Naive B cell (primary cell): ENCODE data around the gene VILL. TPM values are rescaled to one million over a fixed set of nuclear protein-coding genes. Genes with fewer than 3 reads are reported as not detected.
"Not testable (repeated sequence)": the region's sequence is repeated elsewhere in the genome, so short reads cannot be mapped to it uniquely, and the experiment has no call there.

Experiments
- ATAC-seq, 2 donors: fragments of 150-1000 bp; cut with Tn5 transposase; 2 replicates each; pipeline ENCODE4 v1.10.0; 2021; ENCODE audit warnings: low read depth in 2 of 2, mild to moderate bottlenecking in 2 of 2, moderate library complexity in 2 of 2
- DNase-seq: peaks from one replicate; pipeline ENCODE4 v3.0.0; 2022
- H3K27ac Mint-ChIP-seq, 6 donors: one replicate each; pipeline ENCODE4 v1.8.0; 2020 to 2022; ENCODE audit warnings: mild to moderate bottlenecking in 6 of 6, mixed read lengths in 6 of 6, moderate library complexity in 5 of 6, inconsistent platforms in 2 of 6
- H3K27me3 Mint-ChIP-seq, 3 donors: one replicate each; pipeline ENCODE4 v1.8.0; 2021 to 2022; ENCODE audit warnings: mixed read lengths in 3 of 3, mild to moderate bottlenecking in 1 of 3
- H3K36me3 Mint-ChIP-seq, 2 donors: one replicate each; pipeline ENCODE4 v1.8.0; 2020 to 2022; ENCODE audit warnings: mixed read lengths in 2 of 2, inconsistent platforms in 1 of 2, mild to moderate bottlenecking in 1 of 2
- H3K4me1 Mint-ChIP-seq, 3 donors: one replicate each; pipeline ENCODE4 v1.8.0; 2020 to 2022; ENCODE audit warnings: mixed read lengths in 3 of 3, inconsistent platforms in 1 of 3, mild to moderate bottlenecking in 1 of 3, moderate library complexity in 1 of 3
- H3K4me3 Mint-ChIP-seq, 8 donors: one replicate each; pipeline ENCODE4 v1.8.0; 2020 to 2022; ENCODE audit warnings: mild to moderate bottlenecking in 8 of 8, mixed read lengths in 8 of 8, moderate library complexity in 8 of 8, inconsistent platforms in 2 of 8
- H3K9me3 Mint-ChIP-seq, 7 donors: one replicate each; pipeline ENCODE4 v1.8.0; 2020 to 2022; ENCODE audit warnings: mixed read lengths in 7 of 7, mild to moderate bottlenecking in 5 of 7, inconsistent platforms in 2 of 7, moderate library complexity in 1 of 7
- polyA plus RNA-seq, 6 donors: library from polyadenylated mRNA; unstranded; fragments of 300-500 nt; fragmentation: Illumina TruSeq; gene quantifications; one replicate each; pipeline ENCODE4 v1.2.3, GENCODE V29; 2021; ENCODE audit warnings: low read depth in 6 of 6

The VILL gene
- polyA plus RNA-seq, 6 donors from 2014 or later = 8.4 to 17.8 (median 11.8) TPM

GRCh38 chr3:37968813-37969595 lies 21.6 kb upstream of the VILL start:
- no peaks in the 10 kb centered on the region for H3K36me3 Mint-ChIP-seq
- no peaks in the 10 kb centered on the region for H3K4me1 Mint-ChIP-seq
- peaks cover 0 to 5% (median 0%) of the 10 kb centered on the region in 3 donors for H3K27me3 Mint-ChIP-seq
- H3K27ac Mint-ChIP-seq = no peak overlapping the region
- H3K4me3 Mint-ChIP-seq = no peak overlapping the region
- no peak for DNase-seq
- H3K9me3 Mint-ChIP-seq = no peaks in the 10 kb centered on the region
- ATAC-seq = no peak

- H3K4me3 Mint-ChIP-seq = no peak overlapping the region
- no peaks in the 10 kb centered on the region for H3K9me3 Mint-ChIP-seq
- peaks cover 0 to 3% (median under 1%) of the 10 kb centered on the region in 3 donors for H3K4me1 Mint-ChIP-seq
- no peak for DNase-seq
- peaks cover 0 to 5% (median 0%) of the 10 kb centered on the region in 3 donors for H3K27me3 Mint-ChIP-seq
- no peak for ATAC-seq
- no peak overlapping the region for H3K27ac Mint-ChIP-seq
- H3K36me3 Mint-ChIP-seq = no peaks in the 10 kb centered on the region
These were observed 20.9 kb upstream of the VILL start for GRCh38 chr3:37969596-37970100.

- H3K4me3 Mint-ChIP-seq = no peak overlapping the region
- no peaks in the 10 kb centered on the region for H3K36me3 Mint-ChIP-seq
- no peak overlapping the region for H3K27ac Mint-ChIP-seq
- DNase-seq (no peak), ATAC-seq (no peak)
- peaks cover 0 to 5% (median 0%) of the 10 kb centered on the region in 3 donors for H3K27me3 Mint-ChIP-seq
- H3K9me3 Mint-ChIP-seq = no peaks in the 10 kb centered on the region
- H3K4me1 Mint-ChIP-seq = peaks cover 0 to 6% (median 3%) of the 10 kb centered on the region in 3 donors
These were observed 19.8 kb upstream of the VILL start for GRCh38 chr3:37970802-37971201.

DNA sequence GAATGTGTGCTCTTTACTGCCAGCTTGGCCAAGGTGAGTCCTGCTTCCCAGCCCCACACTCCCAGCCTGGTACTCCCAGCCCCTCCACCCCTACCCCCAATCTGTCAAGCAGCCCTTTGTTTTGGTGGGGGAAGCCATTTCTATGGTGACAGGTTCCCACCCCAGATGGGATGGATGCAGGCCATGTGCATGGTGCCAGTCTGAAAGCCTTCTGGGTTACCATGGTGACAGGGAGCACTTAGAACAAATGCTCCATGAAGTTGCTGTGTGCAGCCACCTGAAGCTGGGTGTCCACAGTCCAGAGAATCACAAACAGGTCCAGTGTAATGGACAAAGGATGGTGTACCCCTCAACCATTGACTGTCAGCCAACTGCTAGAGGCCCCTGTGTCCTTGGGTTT lies 19.1 kb upstream of the VILL start:
- Mint-ChIP-seq H3K4me1 (peaks cover 0 to 6% (median 3%) of the 10 kb centered on the region in 3 donors), H3K9me3 (no peaks in the 10 kb centered on the region), H3K4me3 (no peak overlapping the region), H3K36me3 (no peaks in the 10 kb centered on the region), H3K27me3 (peaks cover 0 to 5% (median 0%) of the 10 kb centered on the region in 3 donors), H3K27ac (no peak overlapping the region)
- no peak for ATAC-seq
- no peak for DNase-seq

DNA sequence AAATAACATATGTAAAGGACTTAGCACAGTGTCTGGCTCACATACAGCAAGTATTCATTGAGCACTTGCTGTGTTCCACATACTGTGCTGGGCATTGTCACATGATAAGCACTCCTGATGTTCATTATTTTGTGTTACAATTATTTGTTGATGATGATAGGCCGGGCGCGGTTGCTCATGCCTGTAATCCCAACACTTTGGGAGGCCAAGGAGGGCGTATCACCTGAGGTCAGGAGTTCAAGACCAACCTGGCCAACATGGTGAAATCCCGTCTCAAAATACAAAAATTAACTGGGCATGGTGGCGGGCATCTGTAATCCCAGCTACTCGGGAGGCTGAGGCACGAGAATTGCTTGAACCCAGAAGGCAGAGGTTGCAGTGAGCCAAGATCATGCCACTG lies 18.5 kb upstream of the VILL start:
- not testable (repeated sequence) for H3K4me1 Mint-ChIP-seq

DNA sequence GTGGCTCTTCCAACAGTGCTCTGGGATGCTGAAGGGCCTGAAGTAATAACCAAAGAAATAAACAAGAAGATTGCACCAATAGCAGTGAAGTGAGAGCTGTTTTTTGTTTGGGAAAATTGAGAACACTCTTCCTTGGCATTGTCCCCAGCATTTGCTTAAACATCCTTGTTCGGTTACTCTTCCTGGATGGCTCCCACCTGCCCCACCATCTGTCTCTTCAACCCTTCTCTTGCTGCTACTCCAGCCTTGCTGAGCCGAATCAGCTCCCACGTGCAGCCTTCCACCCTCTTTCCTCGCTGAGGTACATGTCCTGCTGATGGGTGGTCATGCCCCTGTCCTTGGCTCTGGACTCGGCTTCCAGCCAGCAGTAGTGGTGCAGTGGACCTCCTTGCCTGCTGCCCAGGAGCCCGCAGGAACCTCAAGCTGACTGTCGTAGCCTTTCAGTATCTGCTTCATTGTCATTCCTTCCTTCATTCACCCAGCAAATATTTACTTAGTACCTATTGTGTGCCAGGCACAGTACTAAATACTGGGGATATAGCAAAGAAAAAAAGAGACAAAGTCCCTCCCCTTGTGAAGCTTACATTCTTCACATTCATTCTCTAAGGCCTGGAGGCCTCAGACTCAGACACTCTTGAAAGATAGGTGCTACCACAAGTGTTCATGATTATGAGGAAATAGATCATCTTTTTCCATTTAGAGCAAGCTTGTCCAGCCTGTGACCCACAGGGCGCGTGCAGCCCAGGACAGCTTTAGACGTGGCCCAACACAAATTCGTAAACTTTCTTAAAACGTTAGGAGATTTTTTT lies 17.1 kb upstream of the VILL start:
- peaks cover 0 to 3% (median 0%) of the 10 kb centered on the region in 3 donors for H3K27me3 Mint-ChIP-seq
- H3K36me3 Mint-ChIP-seq = no peaks in the 10 kb centered on the region
- no peak overlapping the region for H3K4me3 Mint-ChIP-seq
- peaks cover 0 to 6% (median 3%) of the 10 kb centered on the region in 3 donors for H3K4me1 Mint-ChIP-seq
- no peaks in the 10 kb centered on the region for H3K9me3 Mint-ChIP-seq
- DNase-seq (no peak), ATAC-seq (no peak)
- H3K27ac Mint-ChIP-seq = no peak overlapping the region

More for the DNA sequence above, 18.5 kb upstream of the VILL start:
- not testable (repeated sequence) for DNase-seq, H3K36me3 Mint-ChIP-seq, H3K9me3 Mint-ChIP-seq, H3K27me3 Mint-ChIP-seq, H3K4me3 Mint-ChIP-seq, ATAC-seq
- H3K27ac Mint-ChIP-seq = peak overlapping the region in 1 of 6 donors; percentile 82

DNA sequence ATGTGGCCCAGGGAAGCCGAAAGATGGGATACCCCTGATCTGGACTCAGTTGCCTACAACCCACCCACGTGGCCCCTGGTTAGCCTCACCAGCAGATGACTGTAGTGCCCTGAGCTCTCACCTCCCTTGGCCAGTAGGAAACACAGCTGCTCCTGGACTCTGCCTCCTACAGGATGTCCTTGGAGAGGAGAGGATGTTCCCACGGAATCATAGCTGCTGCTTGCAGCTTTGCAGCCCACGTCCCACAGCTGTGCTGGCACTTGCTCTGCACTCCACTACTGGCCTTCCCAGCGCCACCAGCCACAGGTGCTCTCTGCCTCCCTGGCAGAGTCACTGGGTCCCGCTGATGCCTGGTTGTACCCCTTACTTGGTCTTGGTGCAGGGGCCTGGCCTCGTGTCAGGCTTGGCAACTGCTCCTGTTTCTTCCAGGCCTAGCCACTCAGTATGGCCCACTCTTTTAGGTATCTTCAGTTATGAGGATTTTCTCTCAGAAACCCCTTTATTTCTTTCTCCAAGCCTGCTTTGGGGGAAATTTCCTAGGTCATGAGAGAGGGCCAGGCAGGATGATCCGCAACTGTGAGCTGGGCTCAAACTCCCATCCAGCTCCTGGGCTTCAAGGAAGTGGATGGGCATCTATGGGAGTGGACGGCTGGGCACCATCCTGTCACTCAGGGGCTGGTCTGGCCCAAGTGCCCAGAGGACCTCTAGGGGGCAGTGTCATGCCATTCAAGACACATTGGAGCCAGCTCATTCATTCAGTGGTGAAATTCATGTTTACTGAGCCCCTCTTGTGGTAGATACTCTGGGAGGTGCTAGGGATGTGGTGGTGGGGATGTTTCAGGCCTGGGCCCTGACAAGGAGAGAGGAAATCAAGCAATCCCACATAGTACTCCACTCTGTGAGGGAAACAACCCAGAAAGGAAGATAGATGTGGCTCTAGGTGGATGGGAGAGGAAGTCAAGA lies 16.2 kb upstream of the VILL start:
- no peaks in the 10 kb centered on the region for H3K36me3 Mint-ChIP-seq
- DNase-seq = peak; percentile 58
- H3K9me3 Mint-ChIP-seq = no peaks in the 10 kb centered on the region
- ATAC-seq = peak; percentile 86 to 89
- no peak overlapping the region for H3K4me3 Mint-ChIP-seq
- H3K27me3 Mint-ChIP-seq = no peaks in the 10 kb centered on the region
- peaks cover 0 to 6% (median 3%) of the 10 kb centered on the region in 3 donors for H3K4me1 Mint-ChIP-seq
- H3K27ac Mint-ChIP-seq = peak overlapping the region in 4 of 6 donors; percentile 10 to 61 (median 28)

- H3K9me3 Mint-ChIP-seq = no peaks in the 10 kb centered on the region
- DNase-seq = no peak
- H3K27me3 Mint-ChIP-seq = no peaks in the 10 kb centered on the region
- H3K4me1 Mint-ChIP-seq = peaks cover 0 to 1% (median 1%) of the 10 kb centered on the region in 3 donors
- no peak for ATAC-seq
- H3K4me3 Mint-ChIP-seq = no peak overlapping the region
- peak overlapping the region in 1 of 6 donors; percentile 61 for H3K27ac Mint-ChIP-seq
- no peaks in the 10 kb centered on the region for H3K36me3 Mint-ChIP-seq
These were observed 10.8 kb upstream of the VILL start for GRCh38 chr3:37979541-37980461.

GRCh38 chr3:37980462-37981347 lies 9.9 kb upstream of the VILL start:
- no peaks in the 10 kb centered on the region for H3K27me3 Mint-ChIP-seq
- H3K4me1 Mint-ChIP-seq = no peaks in the 10 kb centered on the region
- no peak for ATAC-seq
- no peak overlapping the region for H3K4me3 Mint-ChIP-seq
- H3K9me3 Mint-ChIP-seq = no peaks in the 10 kb centered on the region
- no peaks in the 10 kb centered on the region for H3K36me3 Mint-ChIP-seq
- no peak for DNase-seq
- no peak overlapping the region for H3K27ac Mint-ChIP-seq

GRCh38 chr3:37981348-37981664 lies 9.3 kb upstream of the VILL start:
- no peak overlapping the region for H3K4me3 Mint-ChIP-seq
- DNase-seq = no peak
- H3K27me3 Mint-ChIP-seq = no peaks in the 10 kb centered on the region
- H3K4me1 Mint-ChIP-seq = no peaks in the 10 kb centered on the region
- no peak overlapping the region for H3K27ac Mint-ChIP-seq
- no peaks in the 10 kb centered on the region for H3K9me3 Mint-ChIP-seq
- no peaks in the 10 kb centered on the region for H3K36me3 Mint-ChIP-seq
- ATAC-seq = no peak

DNA sequence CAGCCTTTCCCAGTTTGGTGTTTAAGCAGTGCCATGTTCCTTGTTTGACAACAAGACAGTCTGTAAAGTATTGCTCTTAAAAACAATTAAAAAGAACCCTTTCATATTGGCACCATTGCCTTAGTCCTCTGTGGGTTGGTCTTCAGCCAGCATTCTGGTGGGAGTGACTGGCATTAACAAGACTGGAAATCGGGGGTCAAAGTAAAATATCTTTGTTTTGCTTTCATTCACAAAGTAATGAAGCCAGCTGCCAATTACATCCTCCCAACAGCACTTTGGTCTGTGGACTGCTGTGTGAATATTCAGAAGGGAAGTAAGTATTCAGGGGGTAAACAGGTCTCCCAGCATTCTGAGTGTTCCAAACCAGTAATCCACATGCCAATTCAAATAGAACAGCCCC lies 8.3 kb upstream of the VILL start:
- Mint-ChIP-seq H3K9me3 (no peaks in the 10 kb centered on the region), H3K4me3 (peak overlapping the region in 1 of 8 donors; percentile 6), H3K36me3 (no peaks in the 10 kb centered on the region), H3K27ac (peak overlapping the region in 1 of 6 donors; percentile 58), H3K4me1 (no peaks in the 10 kb centered on the region), H3K27me3 (no peaks in the 10 kb centered on the region)
- DNase-seq (no peak), ATAC-seq (no peak)
